ENCODE measurements around the gene AARS2.

The AARS2 gene

GRCh38 chr6:44260451-44261297 lies 52.5 kb downstream of the AARS2 start:
- DNase-seq = no peak

GRCh38 chr6:44260011-44260410 lies 53.1 kb downstream of the AARS2 start:
- no peak for DNase-seq

GRCh38 chr6:44258921-44259320 lies 54.2 kb downstream of the AARS2 start:
- no peak for DNase-seq

GRCh38 chr6:44258325-44258863 lies 54.8 kb downstream of the AARS2 start:
- DNase-seq = no peak

GRCh38 chr6:44257753-44258324 lies 55.3 kb downstream of the AARS2 start:
- no peak for DNase-seq

- no peak for DNase-seq
Observed at GRCh38 chr6:44257025-44257752, 56.0 kb downstream of the AARS2 start, which contains the start of gene SLC35B2. SLC35B2 (minus strand) TSS chr6:44257528; CDS start chr6:44257410, 118 bp downstream.

GRCh38 chr6:44256775-44257024 lies 56.4 kb downstream of the AARS2 start:
- DNase-seq = no peak

- no peak for DNase-seq
Observed at GRCh38 chr6:44255871-44256774, 57.0 kb downstream of the AARS2 start.

GRCh38 chr6:44255105-44255808 lies 57.9 kb downstream of the AARS2 start:
- no peak for DNase-seq

GRCh38 chr6:44254191-44255104 lies 58.7 kb downstream of the AARS2 start:
- DNase-seq = no peak

GRCh38 chr6:44253307-44254101 lies 59.6 kb downstream of the AARS2 start:
- DNase-seq = no peak

- DNase-seq = no peak
Observed at GRCh38 chr6:44251576-44252524, 61.3 kb downstream of the AARS2 start.

- no peak for DNase-seq
Observed at GRCh38 chr6:44250718-44251123, 62.4 kb downstream of the AARS2 start.

- DNase-seq = no peak
Observed at GRCh38 chr6:44250067-44250717, 63.0 kb downstream of the AARS2 start.

Data from cerebellar nuclear complex (tissue), 1 donor.